B cell (primary cell): ENCODE measurements around the gene OR1A1.

Source experiments
- CTCF ChIP-seq: fragments of 200-600 bp; IDR thresholded peaks from one replicate; pipeline ENCODE4 v1.8.0; 2022; ENCODE audit warnings: antibody characterized with exemption, mild to moderate bottlenecking
- EZH2 ChIP-seq: IDR thresholded peaks from 2 replicates; pipeline ENCODE4 v1.6.1; 2012; ENCODE audit warnings: borderline replicate concordance, low read depth, mild to moderate bottlenecking, moderate library complexity, low read length; ENCODE audit not compliant: insufficient read depth, poor library complexity, severe bottlenecking

DNA sequence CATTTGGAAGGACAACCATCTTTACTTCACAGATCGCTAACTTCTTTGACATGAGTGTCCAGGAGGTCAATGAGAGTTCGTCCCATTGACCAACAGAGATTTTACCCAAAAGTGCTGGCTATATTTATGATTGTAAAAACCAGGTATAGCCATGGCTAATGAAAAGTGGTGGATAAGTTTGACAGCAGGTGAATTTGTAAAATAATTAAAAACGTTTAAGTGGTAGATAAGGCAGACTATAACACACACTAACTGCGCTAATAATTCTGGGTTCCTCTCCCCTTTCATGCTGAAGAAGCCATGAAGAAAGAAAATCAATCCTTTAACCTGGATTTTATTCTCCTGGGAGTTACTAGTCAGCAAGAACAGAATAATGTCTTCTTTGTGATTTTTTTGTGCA lies 10.2 kb upstream of the OR1A1 start, which contains the start of gene OR1A2:
- TF ChIP-seq EZH2 (no peak), CTCF (no peak)
